ENCODE measurements around the gene SENP5. TPM values are rescaled to one million over a fixed set of nuclear protein-coding genes. Genes with fewer than 3 reads are reported as not detected.

Gene SENP5
- total and polyA plus RNA-seq, 12 donors, result 9.1 to 41.6 (median 21.1) TPM

DNA sequence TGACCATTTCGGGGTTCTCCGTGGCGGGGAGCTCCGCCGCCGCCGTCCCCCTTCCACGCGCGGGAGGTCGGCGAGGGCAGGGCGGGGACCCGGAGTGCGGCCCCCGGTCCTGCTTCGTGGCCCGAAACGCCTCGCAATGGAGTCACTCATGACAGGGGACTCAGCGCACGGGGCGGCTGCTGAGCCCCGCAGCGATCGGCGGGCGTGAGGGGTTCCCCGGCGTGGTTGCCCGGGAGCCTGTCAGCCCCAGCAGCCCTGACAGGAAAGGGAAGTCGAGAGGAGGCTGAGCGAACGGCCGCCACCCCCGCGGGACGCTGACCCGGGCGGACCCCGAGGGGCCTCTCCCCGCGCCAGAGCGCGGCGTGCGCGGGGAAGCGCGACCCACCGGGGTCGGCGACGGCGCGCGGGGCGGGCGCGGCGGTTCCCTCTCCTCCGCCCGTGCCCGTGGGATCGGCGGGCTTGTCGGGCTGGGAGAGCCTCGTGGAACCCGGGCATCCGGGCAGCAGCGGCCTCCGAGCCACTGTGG is 101.5 kb downstream of the SENP5 start:
- Histone ChIP-seq H3K27ac (peak overlapping the region in 2 of 5 donors; percentile 41 to 72), H3K27me3 (no peaks in the 10 kb centered on the region), H3K4me1 (replicated peaks in 1 of 2) (peaks cover 3 to 9% of the 10 kb centered on the region in 2 donors), H3K4me3 (peak overlapping the region; percentile 33 to 96 (median 48)), H3K36me3 (replicated peaks in 1 of 2) (no peaks in the 10 kb centered on the region), H3K9me3 (replicated peaks in 1 of 3) (no peaks in the 10 kb centered on the region)
- intact Hi-C loops (cut with DNase I), result loop anchor here (5.0 to 10.0 kb wide), 2 partner anchors 124 to 132 kb away; no protein-coding TSS in a partner anchor
- peak in 2 of 7 donors; percentile 10 to 52 for DNase-seq
- no peak for TF ChIP-seq POLR2A (IDR thresholded peaks at IDR 0.05)
- TF ChIP-seq, protein P1, sequence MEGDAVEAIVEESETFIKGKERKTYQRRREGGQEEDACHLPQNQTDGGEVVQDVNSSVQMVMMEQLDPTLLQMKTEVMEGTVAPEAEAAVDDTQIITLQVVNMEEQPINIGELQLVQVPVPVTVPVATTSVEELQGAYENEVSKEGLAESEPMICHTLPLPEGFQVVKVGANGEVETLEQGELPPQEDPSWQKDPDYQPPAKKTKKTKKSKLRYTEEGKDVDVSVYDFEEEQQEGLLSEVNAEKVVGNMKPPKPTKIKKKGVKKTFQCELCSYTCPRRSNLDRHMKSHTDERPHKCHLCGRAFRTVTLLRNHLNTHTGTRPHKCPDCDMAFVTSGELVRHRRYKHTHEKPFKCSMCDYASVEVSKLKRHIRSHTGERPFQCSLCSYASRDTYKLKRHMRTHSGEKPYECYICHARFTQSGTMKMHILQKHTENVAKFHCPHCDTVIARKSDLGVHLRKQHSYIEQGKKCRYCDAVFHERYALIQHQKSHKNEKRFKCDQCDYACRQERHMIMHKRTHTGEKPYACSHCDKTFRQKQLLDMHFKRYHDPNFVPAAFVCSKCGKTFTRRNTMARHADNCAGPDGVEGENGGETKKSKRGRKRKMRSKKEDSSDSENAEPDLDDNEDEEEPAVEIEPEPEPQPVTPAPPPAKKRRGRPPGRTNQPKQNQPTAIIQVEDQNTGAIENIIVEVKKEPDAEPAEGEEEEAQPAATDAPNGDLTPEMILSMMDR (IDR thresholded peaks at IDR 0.05), result no peak
- 0 to 4% (median 0%) methylated on average over 10 to 72 of the region's 72 CpGs for WGBS, 4 donors

DNA sequence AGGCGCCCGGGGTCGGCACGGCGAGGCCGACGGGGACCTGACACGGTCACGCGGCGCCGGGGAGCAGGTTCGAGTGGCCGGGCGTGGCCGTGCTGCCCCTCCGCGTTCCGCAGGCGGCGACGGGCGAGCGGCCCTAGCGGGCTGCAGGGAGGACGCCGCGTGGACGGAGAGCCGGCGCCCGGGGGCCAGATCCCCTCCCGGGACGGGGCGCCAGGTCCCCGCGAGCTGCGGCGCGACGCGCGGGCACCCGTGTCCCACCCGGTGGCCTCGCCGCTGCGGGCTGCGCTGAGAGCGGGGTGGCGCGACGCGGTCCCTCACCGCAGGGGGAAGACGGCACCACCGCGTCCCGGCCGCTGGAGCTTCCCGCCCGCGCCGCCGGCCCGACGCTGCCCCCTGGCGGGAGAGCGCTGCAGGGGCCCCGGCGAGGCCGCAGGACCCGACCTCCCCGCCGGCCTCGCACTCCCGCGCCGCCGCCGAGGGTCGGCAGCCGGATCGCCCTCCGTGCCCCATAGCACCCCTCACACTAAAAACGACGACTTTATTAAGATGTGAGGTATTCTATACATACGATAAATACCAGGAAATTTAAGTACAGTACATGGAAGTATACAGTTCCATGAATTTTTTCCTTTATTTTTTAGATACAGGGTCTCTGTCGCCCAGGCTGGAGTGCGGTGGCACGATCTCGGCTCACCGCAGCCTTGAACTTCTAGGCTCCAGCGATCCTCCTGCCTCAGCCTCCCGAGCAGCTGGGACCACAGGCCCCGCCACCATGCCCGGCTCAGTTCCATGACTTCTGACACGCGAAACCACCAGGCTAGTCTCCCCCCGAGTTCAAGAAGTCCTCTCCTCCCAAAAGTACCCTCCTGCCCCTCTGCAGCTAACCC is 102.2 kb downstream of the SENP5 start:
- Histone ChIP-seq H3K27ac (peak overlapping the region in 2 of 5 donors; percentile 41 to 72), H3K9me3 (replicated peaks in 1 of 3) (no peaks in the 10 kb centered on the region), H3K4me1 (replicated peaks in 1 of 2) (peaks cover 3 to 9% of the 10 kb centered on the region in 2 donors), H3K4me3 (peak overlapping the region in 3 of 4 donors; percentile 45 to 96 (median 50)), H3K27me3 (no peaks in the 10 kb centered on the region), H3K36me3 (replicated peaks in 1 of 2) (no peaks in the 10 kb centered on the region)
- TF ChIP-seq POLR2A (IDR thresholded peaks at IDR 0.05), result no peak
- TF ChIP-seq, protein P1 (IDR thresholded peaks at IDR 0.05), result peak in 3 of 6 experiments; percentile 92 to 97 (median 93)
- DNase-seq, result peak in 6 of 7 donors; percentile 40 to 67 (median 56)
- WGBS, 4 donors, result 8 to 55% (median 25%) methylated on average over 15 to 100 of the region's 100 CpGs
- intact Hi-C loops (cut with DNase I), result loop anchor here (5.0 to 10.0 kb wide), 2 partner anchors 125 to 133 kb away; no protein-coding TSS in a partner anchor

DNA sequence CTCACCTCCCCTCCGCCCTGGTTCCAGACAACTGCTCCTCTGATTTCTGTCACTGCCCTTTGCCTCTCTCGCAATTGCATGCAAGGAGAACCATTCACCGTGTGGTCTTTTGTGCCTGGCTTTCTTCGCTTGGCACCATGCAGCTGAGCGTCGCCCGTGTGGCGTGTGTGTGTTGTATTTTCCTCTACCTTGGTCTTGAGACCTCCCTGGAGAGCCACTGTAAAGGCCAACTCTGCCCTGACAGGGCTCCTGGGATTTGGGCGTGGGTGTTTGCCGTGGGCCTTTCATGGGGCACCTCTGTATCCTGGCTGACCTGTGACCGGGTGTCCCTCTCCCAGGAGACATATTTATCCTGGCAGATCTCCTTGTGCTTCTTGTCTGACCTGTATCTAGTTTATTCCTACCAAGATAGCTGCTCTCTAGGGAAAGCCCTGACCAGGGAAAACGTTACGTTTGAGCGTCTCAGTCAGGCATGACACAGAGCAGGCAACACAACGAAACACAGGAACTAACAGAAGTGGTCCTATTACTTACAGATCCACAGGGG is 102.9 kb downstream of the SENP5 start:
- intact Hi-C loops (cut with DNase I), result no loop called here
- Histone ChIP-seq H3K27me3 (no peaks in the 10 kb centered on the region), H3K4me1 (replicated peaks in 1 of 2) (peaks cover 3 to 9% of the 10 kb centered on the region in 2 donors), H3K9me3 (replicated peaks in 1 of 3) (no peaks in the 10 kb centered on the region), H3K4me3 (no peak overlapping the region), H3K36me3 (replicated peaks in 1 of 2) (no peaks in the 10 kb centered on the region), H3K27ac (no peak overlapping the region)
- TF ChIP-seq POLR2A (IDR thresholded peaks at IDR 0.05), result no peak
- TF ChIP-seq, protein P1 (IDR thresholded peaks at IDR 0.05), result no peak
- DNase-seq, result peak in 1 of 7 donors; percentile 24
- WGBS, 4 donors, result 71 to 92% (median 86%) methylated on average over 12 to 15 of the region's 15 CpGs

DNA sequence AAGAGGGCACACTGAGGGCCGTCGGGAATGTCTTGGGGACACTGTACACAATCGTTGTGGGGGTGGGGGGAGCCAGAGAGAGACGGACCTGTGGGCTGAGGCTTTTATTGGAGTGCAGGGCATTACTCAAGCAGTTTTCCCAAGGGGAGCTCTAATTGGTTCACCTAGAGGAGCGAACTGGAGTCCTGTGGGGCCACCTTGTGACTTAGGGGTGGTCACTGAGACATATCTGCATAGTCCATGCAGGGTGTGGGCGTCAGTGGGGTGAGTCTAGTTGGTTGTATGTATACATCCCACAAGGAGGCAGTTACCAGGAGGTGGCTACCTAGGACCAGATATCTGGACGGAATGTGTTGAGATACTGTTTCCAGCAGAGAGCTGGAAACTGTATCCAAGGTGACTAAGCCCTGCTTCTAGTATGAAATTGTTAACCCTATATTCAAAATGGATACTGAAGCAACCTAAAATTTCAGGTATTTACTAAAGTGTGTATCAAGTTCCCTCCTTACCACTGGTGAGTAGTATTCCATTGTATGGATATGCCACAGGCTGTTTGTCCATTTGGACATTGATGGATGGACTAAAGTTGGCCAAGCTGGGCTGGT is 103.5 kb downstream of the SENP5 start:
- peak in 1 of 7 donors; percentile 42 for DNase-seq
- peaks cover 3 to 9% of the 10 kb centered on the region in 2 donors for H3K4me1 ChIP-seq (replicated peaks in 1 of 2)
- no peak overlapping the region for H3K4me3 ChIP-seq
- H3K27me3 ChIP-seq, result no peaks in the 10 kb centered on the region
- H3K9me3 ChIP-seq (replicated peaks in 1 of 3), result no peaks in the 10 kb centered on the region
- intact Hi-C loops (cut with DNase I), result no loop called here
- WGBS, 4 donors, result 71 to 85% (median 74%) methylated on average over 6 to 7 of the region's 7 CpGs
- H3K36me3 ChIP-seq (replicated peaks in 1 of 2), result no peaks in the 10 kb centered on the region
- no peak overlapping the region for H3K27ac ChIP-seq
- TF ChIP-seq, protein P1 (IDR thresholded peaks at IDR 0.05), result no peak
- no peak for TF ChIP-seq POLR2A (IDR thresholded peaks at IDR 0.05)
